Muscle of leg (tissue), 11 donors: ENCODE measurements around the gene OPHN1. TPM values are rescaled to one million over a fixed set of nuclear protein-coding genes. Genes with fewer than 3 reads are reported as not detected.
"Not testable (repeated sequence)": the region's sequence is repeated elsewhere in the genome, so short reads cannot be mapped to it uniquely, and the experiment has no call there.

Source experiments
- DNase-seq: peaks from one replicate; pipeline ENCODE4 v3.0.0; 2013
- H3K27ac ChIP-seq: one replicate; pipeline ENCODE4 v1.5.1; 2013; ENCODE audit warnings: mild to moderate bottlenecking, low read length, control low read depth
- H3K27me3 ChIP-seq: one replicate; pipeline ENCODE4 v1.6.1; 2013; ENCODE audit warnings: low read length; ENCODE audit not compliant: control insufficient read depth, insufficient read depth
- H3K36me3 ChIP-seq: one replicate; pipeline ENCODE4 v1.6.1; 2013; ENCODE audit warnings: low read length; ENCODE audit not compliant: control insufficient read depth, insufficient read depth
- H3K4me1 ChIP-seq: one replicate; pipeline ENCODE4 v1.6.1; 2013; ENCODE audit warnings: low read length; ENCODE audit not compliant: control insufficient read depth, insufficient read depth
- H3K4me3 ChIP-seq: one replicate; pipeline ENCODE4 v1.5.1; 2013; ENCODE audit warnings: low read length, control low read depth
- H3K9me3 ChIP-seq: replicated peaks from 2 replicates; pipeline ENCODE4 v1.6.1; 2013; ENCODE audit warnings: low read depth, low read length; ENCODE audit not compliant: control insufficient read depth
- WGBS: methylation state at CpG from one replicate; pipeline ENCODE4 v1.1.5; 2013; ENCODE audit warnings: missing lambda C conversion rate; ENCODE audit not compliant: insufficient coverage; 5-methylcytosine and 5-hydroxymethylcytosine counted together
- polyA plus RNA-seq, 8 donors: library from polyadenylated mRNA; unstranded; fragments of 120-200 nt; gene quantifications; one replicate each; pipeline versions ENCODE4 v1.2.1 to v1.2.3, GENCODE V29; 2013; ENCODE audit warnings: inconsistent platforms in 1 of 8, low replicate concordance in 1 of 8; ENCODE audit not compliant: insufficient read length in 8 of 8, insufficient read depth in 1 of 8
- total RNA-seq: library from RNA; stranded (reverse); fragments of 120-200 nt; gene quantifications from one replicate; pipeline ENCODE4 v1.2.4, GENCODE V29; 2013

The OPHN1 gene
- total and polyA plus RNA-seq, 9 donors = 9.2 to 15.7 (median 14.8) TPM

GRCh38 chrX:68070119-68070518 is 363.2 kb downstream of the OPHN1 start:
- WGBS = no CpG with 5 or more reads among the region's 2 CpGs

GRCh38 chrX:68061206-68061535 is 372.1 kb downstream of the OPHN1 start:
- 67% methylated on average over 1 of the region's 4 CpGs for WGBS
- no peak for DNase-seq
- H3K9me3 ChIP-seq = no peaks in the 10 kb centered on the region
- H3K27ac ChIP-seq = no peak overlapping the region
- H3K4me1 ChIP-seq = no peaks in the 10 kb centered on the region
- H3K4me3 ChIP-seq = no peak overlapping the region
- peaks cover 3% of the 10 kb centered on the region for H3K27me3 ChIP-seq
- peaks cover 3% of the 10 kb centered on the region for H3K36me3 ChIP-seq

More at GRCh38 chrX:68070119-68070518, 363.2 kb downstream of the OPHN1 start:
- not testable (repeated sequence) for H3K4me3 ChIP-seq, H3K4me1 ChIP-seq, H3K9me3 ChIP-seq, H3K27me3 ChIP-seq, H3K27ac ChIP-seq, DNase-seq, H3K36me3 ChIP-seq

GRCh38 chrX:68060506-68061205 is 372.6 kb downstream of the OPHN1 start:
- peaks cover 3% of the 10 kb centered on the region for H3K27me3 ChIP-seq
- WGBS = 73% methylated on average over 2 of the region's 2 CpGs
- no peaks in the 10 kb centered on the region for H3K4me1 ChIP-seq
- DNase-seq = no peak
- no peaks in the 10 kb centered on the region for H3K9me3 ChIP-seq
- H3K36me3 ChIP-seq = peaks cover 3% of the 10 kb centered on the region
- no peak overlapping the region for H3K4me3 ChIP-seq
- no peak overlapping the region for H3K27ac ChIP-seq

GRCh38 chrX:68059469-68059868 is 373.8 kb downstream of the OPHN1 start:
- Histone ChIP-seq H3K27ac (no peak overlapping the region), H3K4me1 (no peaks in the 10 kb centered on the region), H3K9me3 (no peaks in the 10 kb centered on the region), H3K36me3 (peaks cover 3% of the 10 kb centered on the region), H3K4me3 (no peak overlapping the region), H3K27me3 (peaks cover 3% of the 10 kb centered on the region)
- WGBS = no CpG with 5 or more reads among the region's 1 CpG
- DNase-seq = no peak

- no peaks in the 10 kb centered on the region for H3K9me3 ChIP-seq
- no peak for DNase-seq
These were observed 383.8 kb downstream of the OPHN1 start for GRCh38 chrX:68049466-68049865.

GRCh38 chrX:68048774-68049173 is 384.5 kb downstream of the OPHN1 start:
- no peaks in the 10 kb centered on the region for H3K9me3 ChIP-seq
- H3K27me3 ChIP-seq = peaks cover 6% of the 10 kb centered on the region
- peak; percentile 4 for DNase-seq
- no peaks in the 10 kb centered on the region for H3K4me1 ChIP-seq
- no peak overlapping the region for H3K4me3 ChIP-seq
- peaks cover 11% of the 10 kb centered on the region for H3K36me3 ChIP-seq
- 40% methylated on average over 1 of the region's 1 CpG for WGBS
- no peak overlapping the region for H3K27ac ChIP-seq

More at GRCh38 chrX:68049466-68049865, 383.8 kb downstream of the OPHN1 start:
- Histone ChIP-seq H3K4me3 (no peak overlapping the region), H3K4me1 (no peaks in the 10 kb centered on the region), H3K36me3 (peaks cover 11% of the 10 kb centered on the region), H3K27ac (no peak overlapping the region), H3K27me3 (peaks cover 6% of the 10 kb centered on the region)
- WGBS = 84% methylated on average over 2 of the region's 3 CpGs

- H3K27ac ChIP-seq = no peak overlapping the region
These were observed 388.2 kb downstream of the OPHN1 start for GRCh38 chrX:68045008-68045577.

GRCh38 chrX:68043713-68044438 is 389.4 kb downstream of the OPHN1 start:
- Histone ChIP-seq H3K4me1 (no peaks in the 10 kb centered on the region), H3K9me3 (no peaks in the 10 kb centered on the region), H3K27ac (no peak overlapping the region), H3K36me3 (peaks cover 5% of the 10 kb centered on the region), H3K4me3 (no peak overlapping the region), H3K27me3 (peaks cover 2% of the 10 kb centered on the region)
- no CpG with 5 or more reads among the region's 1 CpG for WGBS
- no peak for DNase-seq

More at GRCh38 chrX:68045008-68045577, 388.2 kb downstream of the OPHN1 start:
- Histone ChIP-seq H3K4me1 (no peaks in the 10 kb centered on the region), H3K9me3 (no peaks in the 10 kb centered on the region), H3K4me3 (no peak overlapping the region), H3K27me3 (peaks cover 2% of the 10 kb centered on the region), H3K36me3 (peaks cover 5% of the 10 kb centered on the region)
- DNase-seq = no peak
- 80% methylated on average over 1 of the region's 2 CpGs for WGBS

GRCh38 chrX:68041110-68041509 is 392.2 kb downstream of the OPHN1 start:
- Histone ChIP-seq H3K36me3 (no peaks in the 10 kb centered on the region), H3K4me3 (no peak overlapping the region), H3K9me3 (no peaks in the 10 kb centered on the region), H3K27ac (no peak overlapping the region), H3K4me1 (no peaks in the 10 kb centered on the region), H3K27me3 (no peaks in the 10 kb centered on the region)
- no peak for DNase-seq
- WGBS = no CpG with 5 or more reads among the region's 1 CpG
